Neuronal stem cell (in vitro differentiated cells): Measurements from ENCODE around the gene ROMO1.

Source experiments
- DNase-seq: peaks from one replicate; pipeline ENCODE4 v3.0.0-alpha.2; 2013; ENCODE audit warnings: low spot score
- H2AFZ ChIP-seq: one replicate; pipeline ENCODE4 v1.6.1; 2013; ENCODE audit warnings: mild to moderate bottlenecking, low read length, inconsistent platforms
- H2AK5ac ChIP-seq: 2 replicates; pipeline ENCODE4 v1.6.1; 2013; ENCODE audit warnings: low read depth, mild to moderate bottlenecking, inconsistent platforms, low read length, moderate library complexity, mixed read lengths
- H2BK120ac ChIP-seq: 2 replicates; pipeline ENCODE4 v1.6.1; 2013; ENCODE audit warnings: low read depth, mild to moderate bottlenecking, inconsistent platforms, low read length, moderate library complexity, mixed read lengths
- H2BK12ac ChIP-seq: one replicate; pipeline ENCODE4 v1.6.1; 2013; ENCODE audit warnings: low read length, inconsistent platforms
- H2BK15ac ChIP-seq: 2 replicates; pipeline ENCODE4 v1.6.1; 2013; ENCODE audit warnings: mild to moderate bottlenecking, low read length, inconsistent platforms, mixed read lengths
- H2BK5ac ChIP-seq: one replicate; pipeline ENCODE4 v1.6.1; 2013; ENCODE audit warnings: inconsistent platforms, mild to moderate bottlenecking, low read length, moderate library complexity
- H3K14ac ChIP-seq: one replicate; pipeline ENCODE4 v1.6.1; 2013; ENCODE audit warnings: low read length, inconsistent platforms
- H3K18ac ChIP-seq: 2 replicates; pipeline ENCODE4 v1.6.1; 2013; ENCODE audit warnings: low read length, inconsistent platforms
- H3K23ac ChIP-seq: 2 replicates; pipeline ENCODE4 v1.6.1; 2013; ENCODE audit warnings: low read depth, mild to moderate bottlenecking, mixed read lengths, low read length, inconsistent platforms; ENCODE audit not compliant: poor library complexity
- H3K27ac ChIP-seq: replicated peaks from 3 replicates; pipeline ENCODE4 v1.5.1; 2013; ENCODE audit warnings: low read length, inconsistent platforms
- H3K27me3 ChIP-seq, 3 experiments: 2 replicates each; pipeline ENCODE4 v1.6.1; 2013; ENCODE audit warnings: low read length in 3 of 3, mild to moderate bottlenecking in 2 of 3, inconsistent platforms in 1 of 3, low read depth in 1 of 3, mixed read lengths in 1 of 3, moderate library complexity in 1 of 3; ENCODE audit not compliant: control insufficient read depth in 3 of 3, insufficient read depth in 3 of 3
- H3K36me3 ChIP-seq, 2 donors: replicated peaks in 1 of 2; 2 replicates each; pipeline ENCODE4 v1.6.1; 2013; ENCODE audit warnings: low read length in 2 of 2; ENCODE audit not compliant: control insufficient read depth in 2 of 2, insufficient read depth in 2 of 2
- H3K4ac ChIP-seq: 2 replicates; pipeline ENCODE4 v1.6.1; 2013; ENCODE audit warnings: inconsistent platforms, mild to moderate bottlenecking, low read length, moderate library complexity
- H3K4me1 ChIP-seq, 2 donors: 1 replicate in 1 of 2; 2 replicates in 1 of 2; pipeline ENCODE4 v1.6.1; 2013; ENCODE audit warnings: low read length in 2 of 2, low read depth in 1 of 2; ENCODE audit not compliant: control insufficient read depth in 2 of 2, insufficient read depth in 1 of 2
- H3K4me2 ChIP-seq: one replicate; pipeline ENCODE4 v1.6.1; 2013; ENCODE audit warnings: mild to moderate bottlenecking, low read length, inconsistent platforms; ENCODE audit not compliant: insufficient read depth, poor library complexity, severe bottlenecking
- H3K4me3 ChIP-seq, 2 donors: 2 replicates each; pipeline ENCODE4 v1.5.1; 2013; ENCODE audit warnings: low read length in 2 of 2, mild to moderate bottlenecking in 2 of 2, inconsistent platforms in 1 of 2, moderate library complexity in 1 of 2
- H3K79me1 ChIP-seq: one replicate; pipeline ENCODE4 v1.6.1; 2013; ENCODE audit warnings: low read depth, mild to moderate bottlenecking, inconsistent platforms, low read length, moderate library complexity
- H3K9ac ChIP-seq: one replicate; pipeline ENCODE4 v1.6.1; 2013; ENCODE audit warnings: mild to moderate bottlenecking, low read depth, low read length, inconsistent platforms; ENCODE audit not compliant: poor library complexity
- H3K9me3 ChIP-seq, 2 donors: replicated peaks in 1 of 2; 2 replicates each; pipeline versions ENCODE3 to v1.6.1; 2013; ENCODE audit warnings: low read length in 2 of 2, mild to moderate bottlenecking in 2 of 2, inconsistent platforms in 1 of 2, low read depth in 1 of 2, mixed read lengths in 1 of 2, moderate library complexity in 1 of 2; ENCODE audit not compliant: control insufficient read depth in 2 of 2, insufficient read depth in 1 of 2
- H4K8ac ChIP-seq: one replicate; pipeline ENCODE4 v1.6.1; 2013; ENCODE audit warnings: low read depth, mild to moderate bottlenecking, inconsistent platforms, low read length, moderate library complexity
- H4K91ac ChIP-seq: one replicate; pipeline ENCODE4 v1.6.1; 2013; ENCODE audit warnings: low read length, low read depth, mild to moderate bottlenecking, inconsistent platforms; ENCODE audit not compliant: poor library complexity
- WGBS, 2 donors: extraction: QIAGEN DNeasy Blood & Tissue Kit; methylation state at CpG; one replicate each; pipeline ENCODE4 v1.1.7; 2013; ENCODE audit warnings: missing lambda C conversion rate in 2 of 2, mixed read lengths in 1 of 2; ENCODE audit not compliant: insufficient read length in 2 of 2, insufficient replicate concordance in 1 of 2; ENCODE audit errors: extremely low coverage in 2 of 2; 5-methylcytosine and 5-hydroxymethylcytosine counted together

Gene ROMO1

GRCh38 chr20:35698298-35699126 is 693 bp upstream of the ROMO1 start:
- no CpG with 5 or more reads among the region's 37 CpGs for WGBS, 2 donors
- H3K27me3 ChIP-seq = no peaks in the 10 kb centered on the region
- H3K18ac ChIP-seq = peak overlapping the region; percentile 91
- no peak overlapping the region for H2AK5ac ChIP-seq
- no peak overlapping the region for H3K14ac ChIP-seq
- no peak overlapping the region for H3K4ac ChIP-seq
- no peak overlapping the region for H2BK15ac ChIP-seq
- H3K4me1 ChIP-seq = peaks cover 5 to 9% of the 10 kb centered on the region in 2 donors
- H4K8ac ChIP-seq = no peak overlapping the region
- peak overlapping the region; percentile 77 for H3K27ac ChIP-seq
- H3K9me3 ChIP-seq = no peaks in the 10 kb centered on the region
- H2BK5ac ChIP-seq = no peak overlapping the region
- H3K23ac ChIP-seq = peak overlapping the region; percentile 97
- H2AFZ ChIP-seq = peak overlapping the region; percentile 92
- H3K79me1 ChIP-seq = peaks cover 8% of the 10 kb centered on the region
- H3K9ac ChIP-seq = peak overlapping the region; percentile 88
- no peak overlapping the region for H2BK12ac ChIP-seq
- DNase-seq = peak; percentile 11
- peaks cover 6 to 47% of the 10 kb centered on the region in 2 donors for H3K36me3 ChIP-seq
- H3K4me3 ChIP-seq = peak overlapping the region; percentile 88 to 94
- peak overlapping the region; percentile 78 for H3K4me2 ChIP-seq
- H4K91ac ChIP-seq = no peak overlapping the region
- no peak overlapping the region for H2BK120ac ChIP-seq

- Histone ChIP-seq H3K4me3 (peak overlapping the region; percentile 88 to 94), H2BK5ac (no peak overlapping the region), H3K23ac (no peak overlapping the region), H2AFZ (peak overlapping the region; percentile 92), H3K4ac (no peak overlapping the region), H2BK120ac (no peak overlapping the region), H3K36me3 (peaks cover 7 to 56% of the 10 kb centered on the region in 2 donors), H3K79me1 (peaks cover 8% of the 10 kb centered on the region), H3K4me2 (peak overlapping the region; percentile 71), H3K9me3 (no peaks in the 10 kb centered on the region), H3K18ac (no peak overlapping the region), H3K27me3 (no peaks in the 10 kb centered on the region), H4K8ac (no peak overlapping the region), H2BK12ac (no peak overlapping the region), H3K27ac (no peak overlapping the region), H3K9ac (no peak overlapping the region), H2BK15ac (no peak overlapping the region), H2AK5ac (no peak overlapping the region), H4K91ac (no peak overlapping the region), H3K14ac (no peak overlapping the region), H3K4me1 (peaks cover 5 to 9% of the 10 kb centered on the region in 2 donors)
- WGBS, 2 donors = no CpG with 5 or more reads among the region's 6 CpGs
- DNase-seq = no peak
Observed at GRCh38 chr20:35699957-35700624, 886 bp downstream of the ROMO1 start.

- no peak for DNase-seq
- H4K8ac ChIP-seq = no peak overlapping the region
- peaks cover 5 to 9% of the 10 kb centered on the region in 2 donors for H3K4me1 ChIP-seq
- H3K9me3 ChIP-seq = no peaks in the 10 kb centered on the region
- no peaks in the 10 kb centered on the region for H3K27me3 ChIP-seq
- no peak overlapping the region for H3K9ac ChIP-seq
- no CpG with 5 or more reads among the region's 7 CpGs for WGBS, 2 donors
- H3K27ac ChIP-seq = no peak overlapping the region
- no peak overlapping the region for H2BK12ac ChIP-seq
- no peak overlapping the region for H3K4ac ChIP-seq
- H3K36me3 ChIP-seq = peaks cover 10 to 57% of the 10 kb centered on the region in 2 donors
- H3K4me2 ChIP-seq = no peak overlapping the region
- peaks cover 8% of the 10 kb centered on the region for H3K79me1 ChIP-seq
- H2AK5ac ChIP-seq = no peak overlapping the region
- no peak overlapping the region for H3K14ac ChIP-seq
- no peak overlapping the region for H2BK15ac ChIP-seq
- no peak overlapping the region for H3K18ac ChIP-seq
- peak overlapping the region in 1 of 2 donors; percentile 88 for H3K4me3 ChIP-seq
- H3K23ac ChIP-seq = no peak overlapping the region
- no peak overlapping the region for H2BK120ac ChIP-seq
- no peak overlapping the region for H2BK5ac ChIP-seq
- H2AFZ ChIP-seq = no peak overlapping the region
- no peak overlapping the region for H4K91ac ChIP-seq
Observed at GRCh38 chr20:35700625-35701148, 1.5 kb downstream of the ROMO1 start.
